CD14-positive monocyte (primary cell): ENCODE data around the gene PHKA2. TPM values are rescaled to one million over a fixed set of nuclear protein-coding genes. Genes with fewer than 3 reads are reported as not detected.
A peak's percentile ranks its signal among the peaks of the same experiment; 100 is the strongest.

ENCODE experiments used
- DNase-seq, 3 donors: peaks; one replicate each; pipeline ENCODE4 v3.0.0-alpha.2; 2011 to 2022
- H2AFZ ChIP-seq: 2 replicates; pipeline ENCODE4 v1.6.0; 2012; ENCODE audit warnings: mild to moderate bottlenecking, low read depth, low read length, inconsistent platforms; ENCODE audit not compliant: insufficient read depth, poor library complexity, severe bottlenecking
- H3K27ac ChIP-seq, 2 donors: 1 replicate in 1 of 2; 2 replicates in 1 of 2; pipeline ENCODE4 v1.5.1; 2012 to 2013; ENCODE audit warnings: low read length in 2 of 2, control low read depth in 1 of 2, inconsistent platforms in 1 of 2, low read depth in 1 of 2, mild to moderate bottlenecking in 1 of 2
- H3K27me3 ChIP-seq, 2 donors: one replicate each; pipeline versions ENCODE4 v1.6.0 to v1.6.1; 2011 to 2013; ENCODE audit warnings: low read length in 2 of 2; ENCODE audit not compliant: control insufficient read depth in 2 of 2, insufficient read depth in 2 of 2
- H3K36me3 ChIP-seq, 2 donors: replicated peaks in 1 of 2; 1 replicate in 1 of 2; 2 replicates in 1 of 2; pipeline versions ENCODE4 v1.5.1 to v1.6.1; 2012 to 2013; ENCODE audit warnings: low read length in 2 of 2, control low read depth in 1 of 2, inconsistent platforms in 1 of 2, mild to moderate bottlenecking in 1 of 2; ENCODE audit not compliant: insufficient read depth in 2 of 2, control insufficient read depth in 1 of 2
- H3K4me1 ChIP-seq, 2 donors: 1 replicate in 1 of 2; 2 replicates in 1 of 2; pipeline versions ENCODE4 v1.5.1 to v1.6.1; 2012 to 2013; ENCODE audit warnings: low read length in 2 of 2, control low read depth in 1 of 2, inconsistent platforms in 1 of 2, mild to moderate bottlenecking in 1 of 2, moderate library complexity in 1 of 2; ENCODE audit not compliant: insufficient read depth in 2 of 2, control insufficient read depth in 1 of 2
- H3K4me2 ChIP-seq: replicated peaks from 2 replicates; pipeline ENCODE3; 2012; ENCODE audit warnings: low read length, moderate library complexity, mild to moderate bottlenecking; ENCODE audit not compliant: poor library complexity, severe bottlenecking; ENCODE audit errors: extremely low read depth
- H3K4me3 ChIP-seq, 3 experiments: fragments of 200-600 bp in 1 of 3; sonication (generic) in 1 of 3; replicated peaks in 1 of 3; 1 replicate in 2 of 3; 2 replicates in 1 of 3; pipeline ENCODE4 v1.5.1; 2011 to 2013; ENCODE audit warnings: low read length in 3 of 3, mild to moderate bottlenecking in 3 of 3, control low read depth in 2 of 3, low read depth in 2 of 3, inconsistent platforms in 1 of 3, moderate library complexity in 1 of 3
- H3K79me2 ChIP-seq: 2 replicates; pipeline ENCODE4 v1.6.0; 2012; ENCODE audit warnings: mild to moderate bottlenecking, control low read depth, inconsistent platforms, low read length, moderate library complexity; ENCODE audit not compliant: insufficient read depth
- H3K9ac ChIP-seq: 2 replicates; pipeline ENCODE4 v1.6.0; 2017; ENCODE audit warnings: low read length, mild to moderate bottlenecking; ENCODE audit not compliant: insufficient read depth, poor library complexity, severe bottlenecking
- H3K9me3 ChIP-seq, 2 donors: replicated peaks in 1 of 2; 1 replicate in 1 of 2; 2 replicates in 1 of 2; pipeline versions ENCODE4 v1.5.1 to v1.6.1; 2012 to 2013; ENCODE audit warnings: low read length in 2 of 2, control low read depth in 1 of 2; ENCODE audit not compliant: control insufficient read depth in 1 of 2, insufficient read depth in 1 of 2
- H4K20me1 ChIP-seq: 2 replicates; pipeline ENCODE4 v1.6.0; 2012; ENCODE audit warnings: mild to moderate bottlenecking, low read length, control low read depth, moderate library complexity; ENCODE audit not compliant: insufficient read depth
- H3K27ac Mint-ChIP-seq, 7 donors: one replicate each; pipeline ENCODE4 v1.8.0; 2020; ENCODE audit warnings: mild to moderate bottlenecking in 7 of 7, mixed read lengths in 7 of 7, moderate library complexity in 6 of 7, inconsistent platforms in 2 of 7
- H3K27me3 Mint-ChIP-seq, 3 donors: one replicate each; pipeline ENCODE4 v1.8.0; 2021 to 2022; ENCODE audit warnings: low read depth in 3 of 3, mild to moderate bottlenecking in 3 of 3, mixed read lengths in 3 of 3, moderate library complexity in 3 of 3, inconsistent platforms in 1 of 3
- H3K36me3 Mint-ChIP-seq, 2 donors: one replicate each; pipeline ENCODE4 v1.8.0; 2020; ENCODE audit warnings: mixed read lengths in 2 of 2, inconsistent platforms in 1 of 2, mild to moderate bottlenecking in 1 of 2
- H3K4me1 Mint-ChIP-seq: one replicate; pipeline ENCODE4 v1.8.0; 2020; ENCODE audit warnings: mild to moderate bottlenecking, mixed read lengths
- H3K4me3 Mint-ChIP-seq, 2 donors: one replicate each; pipeline ENCODE4 v1.8.0; 2020; ENCODE audit warnings: mild to moderate bottlenecking in 2 of 2, mixed read lengths in 2 of 2, moderate library complexity in 1 of 2
- H3K9me3 Mint-ChIP-seq, 7 donors: one replicate each; pipeline ENCODE4 v1.8.0; 2020 to 2022; ENCODE audit warnings: mixed read lengths in 7 of 7, mild to moderate bottlenecking in 6 of 7, moderate library complexity in 6 of 7, inconsistent platforms in 2 of 7
- WGBS: methylation state at CpG from one replicate; pipeline ENCODE4 v1.1.5; 2013; ENCODE audit warnings: missing lambda C conversion rate; ENCODE audit not compliant: insufficient coverage; 5-methylcytosine and 5-hydroxymethylcytosine counted together
- intact Hi-C, 2 donors: fragments of 100-400 bp; cut with micrococcal nuclease; formaldehyde crosslinking; loops; one replicate each; pipeline versions ENCODE4 v1.15.0 to v1.15.1; 2023
- polyA plus RNA-seq, 3 donors: library from polyadenylated mRNA; depleted of rRNA in 1 of 3; unstranded in 2 of 3; stranded (reverse) in 1 of 3; fragments of 300-500 nt in 2 of 3; fragments of >200 nt in 1 of 3; fragmentation: Illumina TruSeq in 2 of 3; gene quantifications; 1 replicate in 2 of 3; 2 replicates in 1 of 3; pipeline ENCODE4 v1.2.3, GENCODE V29; 2012 to 2021
- TF ChIP-seq, protein P1 (sequence below): fragments of 200-600 bp; IDR thresholded peaks from one replicate; pipeline ENCODE4 v1.8.0; 2022; ENCODE audit warnings: antibody characterized with exemption, mild to moderate bottlenecking

The PHKA2 gene
- polyA plus RNA-seq, 3 donors: 8.7 to 63.3 (median 9.1) TPM

- H3K79me2 ChIP-seq: no peaks in the 10 kb centered on the region
- H3K36me3 ChIP-seq: peaks cover 57 to 80% of the 10 kb centered on the region in 2 donors
- no peak for DNase-seq
- H3K27ac Mint-ChIP-seq: peak overlapping the region in 1 of 7 donors; percentile 27
- no peaks in the 10 kb centered on the region for H3K4me1 ChIP-seq
- H3K4me2 ChIP-seq: no peak overlapping the region
- H3K9ac ChIP-seq: no peak overlapping the region
- TF ChIP-seq, protein P1, sequence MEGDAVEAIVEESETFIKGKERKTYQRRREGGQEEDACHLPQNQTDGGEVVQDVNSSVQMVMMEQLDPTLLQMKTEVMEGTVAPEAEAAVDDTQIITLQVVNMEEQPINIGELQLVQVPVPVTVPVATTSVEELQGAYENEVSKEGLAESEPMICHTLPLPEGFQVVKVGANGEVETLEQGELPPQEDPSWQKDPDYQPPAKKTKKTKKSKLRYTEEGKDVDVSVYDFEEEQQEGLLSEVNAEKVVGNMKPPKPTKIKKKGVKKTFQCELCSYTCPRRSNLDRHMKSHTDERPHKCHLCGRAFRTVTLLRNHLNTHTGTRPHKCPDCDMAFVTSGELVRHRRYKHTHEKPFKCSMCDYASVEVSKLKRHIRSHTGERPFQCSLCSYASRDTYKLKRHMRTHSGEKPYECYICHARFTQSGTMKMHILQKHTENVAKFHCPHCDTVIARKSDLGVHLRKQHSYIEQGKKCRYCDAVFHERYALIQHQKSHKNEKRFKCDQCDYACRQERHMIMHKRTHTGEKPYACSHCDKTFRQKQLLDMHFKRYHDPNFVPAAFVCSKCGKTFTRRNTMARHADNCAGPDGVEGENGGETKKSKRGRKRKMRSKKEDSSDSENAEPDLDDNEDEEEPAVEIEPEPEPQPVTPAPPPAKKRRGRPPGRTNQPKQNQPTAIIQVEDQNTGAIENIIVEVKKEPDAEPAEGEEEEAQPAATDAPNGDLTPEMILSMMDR: no peak
- no peak overlapping the region for H3K4me3 ChIP-seq
- peaks cover 0 to 7% (median 0%) of the 10 kb centered on the region in 3 donors for H3K27me3 Mint-ChIP-seq
- WGBS: 100% methylated on average over 1 of the region's 15 CpGs
- no peaks in the 10 kb centered on the region for H3K27me3 ChIP-seq
- H3K4me3 Mint-ChIP-seq: no peak overlapping the region
- peaks cover 42 to 65% of the 10 kb centered on the region in 2 donors for H3K36me3 Mint-ChIP-seq
- intact Hi-C loops: no loop called here
- no peak overlapping the region for H3K27ac ChIP-seq
- H4K20me1 ChIP-seq: no peaks in the 10 kb centered on the region
- H3K9me3 Mint-ChIP-seq: no peaks in the 10 kb centered on the region
- no peaks in the 10 kb centered on the region for H3K9me3 ChIP-seq
- H2AFZ ChIP-seq: no peak overlapping the region
- no peaks in the 10 kb centered on the region for H3K4me1 Mint-ChIP-seq
Measured at GRCh38 chrX:18900401-18900976, 83.4 kb downstream of the PHKA2 start.

- H3K4me3 Mint-ChIP-seq: no peak overlapping the region
- Histone ChIP-seq H3K4me3 (no peak overlapping the region), H4K20me1 (no peaks in the 10 kb centered on the region), H3K27me3 (no peaks in the 10 kb centered on the region), H3K9ac (no peak overlapping the region), H3K79me2 (no peaks in the 10 kb centered on the region), H3K27ac (no peak overlapping the region), H3K9me3 (no peaks in the 10 kb centered on the region), H2AFZ (no peak overlapping the region), H3K4me2 (no peak overlapping the region), H3K4me1 (no peaks in the 10 kb centered on the region), H3K36me3 (peaks cover 54 to 81% of the 10 kb centered on the region in 2 donors)
- no peaks in the 10 kb centered on the region for H3K9me3 Mint-ChIP-seq
- peaks cover 0 to 6% (median 0%) of the 10 kb centered on the region in 3 donors for H3K27me3 Mint-ChIP-seq
- intact Hi-C loops: loop anchor here (5.0 to 10.0 kb wide), 2 partner anchors 505 to 508 kb away; no protein-coding TSS in a partner anchor
- peaks cover 42 to 65% of the 10 kb centered on the region in 2 donors for H3K36me3 Mint-ChIP-seq
- TF ChIP-seq, protein P1: no peak
- no peaks in the 10 kb centered on the region for H3K4me1 Mint-ChIP-seq
- 100% methylated on average over 3 of the region's 13 CpGs for WGBS
- no peak overlapping the region for H3K27ac Mint-ChIP-seq
- DNase-seq: no peak
Measured at GRCh38 chrX:18899796-18900380, 84.0 kb downstream of the PHKA2 start.
